Smooth muscle cell (in vitro differentiated cells): Measurements from ENCODE around the gene TRDMT1. TPM values are rescaled to one million over a fixed set of nuclear protein-coding genes. Genes with fewer than 3 reads are reported as not detected.
A peak's percentile ranks its signal among the peaks of the same experiment; 100 is the strongest.

Experiments used
- DNase-seq: peaks from one replicate; lab custom pipeline; 2025; ENCODE audit not compliant: unreplicated experiment; lab: John Stamatoyannopoulos, UW
- H2AFZ ChIP-seq: fragments of 200-600 bp; sonication (generic); 2 replicates; pipeline ENCODE4 v1.6.0; 2016; ENCODE audit warnings: antibody characterized with exemption, low read depth, mild to moderate bottlenecking
- H3F3A ChIP-seq: fragments of 200-600 bp; sonication (generic); 2 replicates; pipeline ENCODE4 v1.6.0; 2017; ENCODE audit warnings: antibody characterized with exemption, low read depth
- H3K27ac ChIP-seq: fragments of 200-600 bp; sonication (generic); 2 replicates; pipeline ENCODE4 v1.5.1; 2016; ENCODE audit warnings: low read depth, mild to moderate bottlenecking
- H3K27me3 ChIP-seq: fragments of 200-600 bp; sonication (generic); 2 replicates; pipeline ENCODE4 v1.6.1; 2016; ENCODE audit warnings: low read depth, mild to moderate bottlenecking
- H3K36me3 ChIP-seq: fragments of 200-600 bp; sonication (generic); 2 replicates; pipeline ENCODE4 v1.5.1; 2016; ENCODE audit warnings: low read depth
- H3K4me1 ChIP-seq: fragments of 200-600 bp; sonication (generic); 2 replicates; pipeline ENCODE4 v1.5.1; 2016; ENCODE audit warnings: low read depth
- H3K4me2 ChIP-seq: fragments of 200-600 bp; sonication (generic); 2 replicates; pipeline ENCODE4 v1.6.0; 2016; ENCODE audit warnings: mild to moderate bottlenecking
- H3K4me3 ChIP-seq: fragments of 200-600 bp; sonication (generic); 2 replicates; pipeline ENCODE4 v1.5.1; 2016; ENCODE audit warnings: mild to moderate bottlenecking
- H3K79me2 ChIP-seq: fragments of 200-600 bp; sonication (generic); 2 replicates; pipeline ENCODE4 v1.6.0; 2016; ENCODE audit warnings: low read depth, mild to moderate bottlenecking
- H3K9ac ChIP-seq: fragments of 200-600 bp; sonication (generic); 2 replicates; pipeline ENCODE4 v1.6.0; 2016; ENCODE audit warnings: low read depth
- H3K9me3 ChIP-seq: fragments of 200-600 bp; sonication (generic); replicated peaks from 2 replicates; pipeline ENCODE4 v1.5.1; 2016; ENCODE audit warnings: low read depth
- H4K20me1 ChIP-seq: fragments of 200-600 bp; sonication (generic); 2 replicates; pipeline ENCODE4 v1.6.0; 2016; ENCODE audit warnings: low read depth
- CTCF ChIP-seq: fragments of 200-600 bp; sonication (generic); IDR thresholded peaks from 2 replicates; pipeline ENCODE4 v1.5.1; 2017; ENCODE audit warnings: borderline replicate concordance, mild to moderate bottlenecking, antibody characterized with exemption; ENCODE audit not compliant: insufficient read depth, poor library complexity, severe bottlenecking
- WGBS: methylation state at CpG from one replicate; pipeline ENCODE4 v1.1.7; 2016; ENCODE audit warnings: low lambda C conversion rate; 5-methylcytosine and 5-hydroxymethylcytosine counted together
- polyA plus RNA-seq: library from polyadenylated mRNA; unstranded; fragments of >200 nt; fragmentation: Nextera tagmentation; extraction: Ambion mirVana; gene quantifications from 2 replicates; pipeline ENCODE4 v1.2.1, GENCODE V29; 2016
- total RNA-seq: library from RNA; depleted of rRNA; stranded (reverse); fragments of >200 nt; gene quantifications from 2 replicates; pipeline ENCODE4 v1.2.3, GENCODE V29; 2014

TRDMT1 gene
- total and polyA plus RNA-seq, 2 experiments from 2014 or later = 2.5 to 7.3 TPM

DNA sequence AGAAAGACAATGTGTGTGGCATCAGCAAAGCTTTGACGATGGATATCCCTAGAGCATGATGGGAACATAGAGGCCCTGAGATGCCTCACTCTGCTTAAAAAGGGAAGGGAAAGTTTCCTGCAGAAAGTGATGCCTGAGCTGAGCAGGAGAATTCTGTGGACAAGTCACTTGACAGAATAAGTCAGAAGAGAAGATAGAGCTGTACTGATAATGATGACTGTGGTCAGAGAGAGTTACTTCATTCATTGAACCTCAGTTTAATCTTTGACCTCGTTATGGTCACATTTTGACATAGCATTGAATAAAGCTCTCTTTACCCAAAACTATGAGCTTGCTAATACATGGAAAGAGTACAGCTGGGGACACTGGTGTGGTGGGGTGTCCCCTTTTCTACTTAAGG is 79.4 kb downstream of the TRDMT1 start:
- no peak overlapping the region for H3K9ac ChIP-seq
- no peak overlapping the region for H3K4me3 ChIP-seq
- DNase-seq = no peak
- TF ChIP-seq CTCF = no peak
- no peaks in the 10 kb centered on the region for H3K27me3 ChIP-seq
- no peaks in the 10 kb centered on the region for H3F3A ChIP-seq
- WGBS = 64% methylated on average over 2 of the region's 2 CpGs
- peaks cover 4% of the 10 kb centered on the region for H3K4me1 ChIP-seq
- no peaks in the 10 kb centered on the region for H4K20me1 ChIP-seq
- H3K36me3 ChIP-seq = no peaks in the 10 kb centered on the region
- H2AFZ ChIP-seq = no peak overlapping the region
- no peak overlapping the region for H3K4me2 ChIP-seq
- no peak overlapping the region for H3K27ac ChIP-seq
- H3K9me3 ChIP-seq = no peaks in the 10 kb centered on the region
- H3K79me2 ChIP-seq = no peaks in the 10 kb centered on the region

GRCh38 chr10:17120694-17121093 is 80.8 kb downstream of the TRDMT1 start:
- H3K9ac ChIP-seq = no peak overlapping the region
- peaks cover 4% of the 10 kb centered on the region for H3K4me1 ChIP-seq
- no peak for DNase-seq
- H3K4me3 ChIP-seq = no peak overlapping the region
- H4K20me1 ChIP-seq = no peaks in the 10 kb centered on the region
- H3K36me3 ChIP-seq = no peaks in the 10 kb centered on the region
- H3K79me2 ChIP-seq = no peaks in the 10 kb centered on the region
- peak overlapping the region; percentile 5 for H3K4me2 ChIP-seq
- TF ChIP-seq CTCF = no peak
- H2AFZ ChIP-seq = peak overlapping the region; percentile 8
- H3K27me3 ChIP-seq = no peaks in the 10 kb centered on the region
- no peaks in the 10 kb centered on the region for H3K9me3 ChIP-seq
- H3K27ac ChIP-seq = no peak overlapping the region
- no peaks in the 10 kb centered on the region for H3F3A ChIP-seq
- 34% methylated on average over 3 of the region's 3 CpGs for WGBS

GRCh38 chr10:17119845-17120244 is 81.6 kb downstream of the TRDMT1 start:
- Histone ChIP-seq H3K4me2 (no peak overlapping the region), H3K9ac (no peak overlapping the region), H3K4me1 (peaks cover 4% of the 10 kb centered on the region), H3K4me3 (no peak overlapping the region), H3K27me3 (no peaks in the 10 kb centered on the region), H2AFZ (no peak overlapping the region), H3K36me3 (no peaks in the 10 kb centered on the region), H3K79me2 (no peaks in the 10 kb centered on the region), H3K27ac (no peak overlapping the region), H3F3A (no peaks in the 10 kb centered on the region), H3K9me3 (no peaks in the 10 kb centered on the region), H4K20me1 (no peaks in the 10 kb centered on the region)
- TF ChIP-seq CTCF = no peak
- DNase-seq = no peak
- 83% methylated on average over 3 of the region's 3 CpGs for WGBS

- no peak overlapping the region for H3K4me3 ChIP-seq
- H2AFZ ChIP-seq = no peak overlapping the region
- no peak for TF ChIP-seq CTCF
- no peaks in the 10 kb centered on the region for H3K9me3 ChIP-seq
- no peaks in the 10 kb centered on the region for H3K36me3 ChIP-seq
- H3K79me2 ChIP-seq = no peaks in the 10 kb centered on the region
- no peaks in the 10 kb centered on the region for H3K27me3 ChIP-seq
- H4K20me1 ChIP-seq = no peaks in the 10 kb centered on the region
- no peaks in the 10 kb centered on the region for H3F3A ChIP-seq
- 87% methylated on average over 5 of the region's 5 CpGs for WGBS
- no peaks in the 10 kb centered on the region for H3K4me1 ChIP-seq
- H3K27ac ChIP-seq = no peak overlapping the region
- no peak overlapping the region for H3K4me2 ChIP-seq
- no peak overlapping the region for H3K9ac ChIP-seq
- DNase-seq = no peak
These were observed 85.3 kb downstream of the TRDMT1 start for GRCh38 chr10:17116193-17116592.
